ENCODE data around the gene CCNF. TPM values are rescaled to one million over a fixed set of nuclear protein-coding genes. Genes with fewer than 3 reads are reported as not detected.

CCNF gene
- total and polyA plus RNA-seq, 9 donors: 0.87 to 2.5 (median 1.8) TPM

- TF ChIP-seq POLR2A (IDR thresholded peaks at IDR 0.05): no peak
- TF ChIP-seq EP300 (IDR thresholded peaks at IDR 0.05): no peak
- TF ChIP-seq CTCF (IDR thresholded peaks at IDR 0.05): no peak
- WGBS, 3 donors: 67 to 85% (median 83%) methylated on average over 3 of the region's 3 CpGs
Measured at GRCh38 chr16:2386990-2387389, 42.3 kb upstream of the CCNF start.

GRCh38 chr16:2388139-2388874, 40.9 kb upstream of the CCNF start:
- Histone ChIP-seq H3K36me3 (no peaks in the 10 kb centered on the region), H3K27ac (no peak overlapping the region), H3K27me3 (no peaks in the 10 kb centered on the region), H3K4me1 (ENCODE audit: insufficient read depth) (no peaks in the 10 kb centered on the region), H3K9me3 (peaks cover 0 to 4% of the 10 kb centered on the region in 2 donors), H3K4me3 (no peak overlapping the region)
- DNase-seq: no peak
- intact Hi-C loops (cut with DNase I): no loop called here
- WGBS, 3 donors: 76 to 82% (median 81%) methylated on average over 3 of the region's 3 CpGs
- TF ChIP-seq EP300 (IDR thresholded peaks at IDR 0.05) (no peak), CTCF (IDR thresholded peaks at IDR 0.05) (no peak), POLR2A (IDR thresholded peaks at IDR 0.05) (no peak)

More at GRCh38 chr16:2386990-2387389, 42.3 kb upstream of the CCNF start:
- Histone ChIP-seq H3K36me3 (no peaks in the 10 kb centered on the region), H3K4me1 (ENCODE audit: insufficient read depth) (no peaks in the 10 kb centered on the region), H3K27ac (no peak overlapping the region), H3K4me3 (no peak overlapping the region), H3K9me3 (peaks cover 0 to 4% of the 10 kb centered on the region in 2 donors), H3K27me3 (no peaks in the 10 kb centered on the region)
- no peak for DNase-seq
- intact Hi-C loops (cut with DNase I): no loop called here

- WGBS, 3 donors: 37 to 46% (median 43%) methylated on average over 2 of the region's 2 CpGs
- TF ChIP-seq CTCF (IDR thresholded peaks at IDR 0.05): no peak
- TF ChIP-seq POLR2A (IDR thresholded peaks at IDR 0.05): no peak
- TF ChIP-seq EP300 (IDR thresholded peaks at IDR 0.05): no peak
- no peak overlapping the region for H3K4me3 ChIP-seq
- peaks cover 0 to 4% of the 10 kb centered on the region in 2 donors for H3K9me3 ChIP-seq
- intact Hi-C loops (cut with DNase I): no loop called here
- no peak for DNase-seq
- no peak overlapping the region for H3K27ac ChIP-seq
- no peaks in the 10 kb centered on the region for H3K27me3 ChIP-seq
- H3K36me3 ChIP-seq: no peaks in the 10 kb centered on the region
- H3K4me1 ChIP-seq (ENCODE audit: insufficient read depth): no peaks in the 10 kb centered on the region
Measured at GRCh38 chr16:2388875-2389433, 40.3 kb upstream of the CCNF start.

- H3K4me3 ChIP-seq: no peak overlapping the region
- TF ChIP-seq POLR2A (IDR thresholded peaks at IDR 0.05) (no peak), CTCF (IDR thresholded peaks at IDR 0.05) (no peak), EP300 (IDR thresholded peaks at IDR 0.05) (no peak)
Measured at GRCh38 chr16:2392025-2392424, 37.2 kb upstream of the CCNF start.

More at GRCh38 chr16:2392025-2392424, 37.2 kb upstream of the CCNF start:
- Histone ChIP-seq H3K27me3 (no peaks in the 10 kb centered on the region), H3K9me3 (peaks cover 0 to 4% of the 10 kb centered on the region in 2 donors), H3K36me3 (no peaks in the 10 kb centered on the region), H3K4me1 (ENCODE audit: insufficient read depth) (no peaks in the 10 kb centered on the region), H3K27ac (no peak overlapping the region)
- intact Hi-C loops (cut with DNase I): no loop called here
- DNase-seq: no peak

All from ovary (tissue), 9 donors.